GM12878 (cell line): ENCODE data around the gene CEACAM6. TPM values are rescaled to one million over a fixed set of nuclear protein-coding genes. Genes with fewer than 3 reads are reported as not detected.

Source experiments
- ATAC-seq: fragments of 200-7000 bp; cut with Tn5 transposase; 3 replicates; pipeline ENCODE4 v1.9.1; 2020; ENCODE audit warnings: mild to moderate bottlenecking, moderate library complexity
- BruUV-seq: library from RNA; stranded (reverse); fragments of 400-500 nt; replicated peaks from 2 replicates; lab custom pipeline; 2021; lab: Mats Ljungman, UMichigan
- CTCF ChIA-PET: fragments of 300-600 bp; sonication (Branson Sonifier 250); formaldehyde crosslinking; extraction: SDS; loops from one replicate; lab custom pipeline; 2021; ENCODE audit warnings: inconsistent platforms; lab: Yijun Ruan, JAX
- POLR2A ChIA-PET: fragments of 350-600 bp; formaldehyde crosslinking; extraction: SDS; loops from one replicate; lab custom pipeline; 2021; ENCODE audit warnings: inconsistent platforms; lab: Charles Lee
- RAD21 ChIA-PET: fragments of 300-600 bp; sonication (Branson Sonifier 250); formaldehyde crosslinking; loops from one replicate; lab custom pipeline; 2023; ENCODE audit warnings: antibody characterized with exemption; ENCODE audit not compliant: unreplicated experiment; lab: Charles Lee
- SMC1A ChIA-PET: fragments of 300-600 bp; sonication (Branson Sonifier 250); formaldehyde crosslinking; loops from one replicate; lab custom pipeline; 2023; ENCODE audit not compliant: unreplicated experiment, uncharacterized antibody; lab: Charles Lee
- DNase-seq: peaks from one replicate; pipeline ENCODE4 v3.0.0-alpha.2; 2011; ENCODE audit warnings: low read depth, low spot score
- FAIRE-seq: peaks from 3 replicates; lab custom pipeline; 2011; peaks lifted over from hg19 to GRCh38; lab: Jason Lieb, UNC
- H2AFZ ChIP-seq: 2 replicates; pipeline ENCODE4 v1.6.0; 2011; ENCODE audit warnings: low read depth, low read length, control low read depth; ENCODE audit not compliant: control insufficient read depth
- H3K27ac ChIP-seq: 2 replicates; pipeline ENCODE4 v1.5.1; 2011; ENCODE audit warnings: control low read depth; ENCODE audit not compliant: control insufficient read depth, insufficient read depth
- H3K27me3 ChIP-seq, 2 experiments: replicated peaks in 1 of 2; 2 replicates each; pipeline versions ENCODE4 v1.6.0 to v1.6.1; 2011; ENCODE audit warnings: low read length in 1 of 2; ENCODE audit not compliant: control insufficient read depth in 2 of 2, insufficient read depth in 2 of 2
- H3K36me3 ChIP-seq, 2 experiments: 2 replicates each; pipeline ENCODE4 v1.5.1; 2011; ENCODE audit warnings: low read length in 1 of 2; ENCODE audit not compliant: control insufficient read depth in 2 of 2, insufficient read depth in 2 of 2
- H3K4me1 ChIP-seq: 2 replicates; pipeline ENCODE4 v1.6.1; 2011; ENCODE audit warnings: mild to moderate bottlenecking, low read length, moderate library complexity, mixed read lengths; ENCODE audit not compliant: control insufficient read depth, insufficient read depth
- H3K4me2 ChIP-seq: 2 replicates; pipeline ENCODE4 v1.6.0; 2011; ENCODE audit warnings: control low read depth; ENCODE audit not compliant: control insufficient read depth, insufficient read depth
- H3K4me3 ChIP-seq: fragments of 200-600 bp; sonication (generic); 2 replicates; pipeline ENCODE4 v1.5.1; 2016
- H3K79me2 ChIP-seq: 2 replicates; pipeline ENCODE4 v1.6.0; 2011; ENCODE audit warnings: low read length; ENCODE audit not compliant: control insufficient read depth, insufficient read depth
- H3K9ac ChIP-seq: 2 replicates; pipeline ENCODE4 v1.8.0; 2011; ENCODE audit warnings: low read length, control low read depth, mixed read lengths; ENCODE audit not compliant: control insufficient read depth, insufficient read depth
- H3K9me3 ChIP-seq: replicated peaks from 3 replicates; pipeline ENCODE4 v1.5.1; 2011; ENCODE audit warnings: mild to moderate bottlenecking, low read length; ENCODE audit not compliant: control insufficient read depth, insufficient read depth
- H4K20me1 ChIP-seq: 2 replicates; pipeline ENCODE4 v1.6.0; 2011; ENCODE audit not compliant: control insufficient read depth, insufficient read depth
- CTCF ChIP-seq, 3 experiments: IDR thresholded peaks in 2 of 3; conservative IDR thresholded peaks in 1 of 3; 2 replicates each; pipeline ENCODE4 v1.5.1; 2011; ENCODE audit warnings: low read depth in 3 of 3, low read length in 3 of 3, mild to moderate bottlenecking in 3 of 3, control low read depth in 2 of 3, moderate library complexity in 2 of 3, inconsistent platforms in 1 of 3, mixed read lengths in 1 of 3; ENCODE audit not compliant: control insufficient read depth in 2 of 3, insufficient read depth in 1 of 3; ENCODE audit errors: extremely low read depth in 1 of 3
- FOXM1 ChIP-seq: IDR thresholded peaks from 2 replicates; pipeline ENCODE4 v1.6.1; 2012; ENCODE audit warnings: low read depth, mild to moderate bottlenecking, inconsistent platforms, low read length, moderate library complexity
- MEF2B ChIP-seq: fragments of 450-650 bp; IDR thresholded peaks from 2 replicates; pipeline ENCODE4 v1.6.1; 2018; ENCODE audit warnings: mild to moderate bottlenecking, moderate library complexity; ENCODE audit not compliant: partially characterized antibody, poor library complexity, severe bottlenecking
- MXI1 ChIP-seq: fragments of 150-350 bp; IDR thresholded peaks from 2 replicates; pipeline ENCODE4 v1.6.1; 2011; ENCODE audit warnings: low read depth, mild to moderate bottlenecking, inconsistent platforms, low read length, improper control_type of control experiment
- RAD21 ChIP-seq: IDR thresholded peaks from 2 replicates; pipeline ENCODE4 v1.6.1; 2011; ENCODE audit warnings: mild to moderate bottlenecking, low read depth, low read length, moderate library complexity; ENCODE audit not compliant: insufficient read depth
- RB1 ChIP-seq: fragments of 450-650 bp; formaldehyde crosslinking; IDR thresholded peaks from 2 replicates; pipeline ENCODE4 v1.6.1; 2017; ENCODE audit warnings: mild to moderate bottlenecking, borderline replicate concordance
- SMC3 ChIP-seq: IDR thresholded peaks from 2 replicates; pipeline ENCODE4 v1.6.1; 2011; ENCODE audit warnings: low read length, improper control_type of control experiment, borderline replicate concordance
- USF1 ChIP-seq: IDR thresholded peaks from 2 replicates; pipeline ENCODE4 v1.6.1; 2011; ENCODE audit warnings: borderline replicate concordance, low read depth, mild to moderate bottlenecking, moderate library complexity, mixed read lengths, low read length; ENCODE audit not compliant: insufficient read depth; ENCODE audit errors: extremely low read length
- ZNF687 ChIP-seq: fragments of 450-650 bp; IDR thresholded peaks from 2 replicates; pipeline ENCODE4 v1.6.1; 2017; ENCODE audit warnings: mild to moderate bottlenecking, moderate library complexity
- WGBS: methylation state at CpG from one replicate; pipeline ENCODE4 v1.1.6; 2016; ENCODE audit warnings: low lambda C conversion rate; ENCODE audit not compliant: insufficient replicate concordance, insufficient coverage; ENCODE audit errors: missing lambda C conversion rate; 5-methylcytosine and 5-hydroxymethylcytosine counted together
- in situ Hi-C: fragments of 300-500 bp; cut with MboI; formaldehyde crosslinking; loops from 9 replicates; pipeline ENCODE4 v1.14.3; 2018; ENCODE audit warnings: mixed read lengths
- intact Hi-C: fragments of 100-400 bp; cut with micrococcal nuclease; formaldehyde crosslinking; loops from one replicate; pipeline ENCODE4 v1.14.2; 2022; ENCODE audit not compliant: unreplicated experiment
- polyA plus RNA-seq, 11 experiments: library from polyadenylated mRNA; depleted of rRNA in 4 of 11; unstranded in 6 of 11; stranded (reverse) in 5 of 11; fragments of >200 nt; fragmentation: Nextera tagmentation in 4 of 11; fragmentation: Illumina TruSeq in 1 of 11; extraction: Ambion mirVana in 4 of 11; extraction: Trizol in 1 of 11; gene quantifications; 1 replicate in 1 of 11; 2 replicates in 10 of 11; pipeline versions ENCODE4 v1.2.1 to v1.2.3, GENCODE V29; 2011 to 2016; ENCODE audit warnings: inconsistent platforms in 2 of 11, missing spikeins in 2 of 11, low read depth in 1 of 11
- total RNA-seq, 4 experiments: library from RNA; depleted of rRNA in 3 of 4; stranded (reverse); fragments of >200 nt in 3 of 4; fragmentation: Illumina TruSeq in 1 of 4; extraction: Trizol in 1 of 4; gene quantifications; 2 replicates each; pipeline versions ENCODE4 v1.2.1 to v1.2.3, GENCODE V29; 2013 to 2021

CEACAM6 gene
- total and polyA plus RNA-seq, 10 of the 15 experiments (the other 5 are each of a cell fraction or from before 2014, with no cell fraction given) = 0.26 TPM; not detected in 9

GRCh38 chr19:41746593-41747227 lies 8.6 kb upstream of the CEACAM6 start:
- H3K27me3 ChIP-seq = peaks cover 0 to 8% of the 10 kb centered on the region in 2 experiments; a peak in 1 of 4 replicates
- in situ Hi-C loops (no loop called here), intact Hi-C loops (loop anchor here (1.0 to 2.0 kb wide), 2 partner anchors 39 to 104 kb away; no protein-coding TSS in a partner anchor)
- H3K4me1 ChIP-seq = no peaks in the 10 kb centered on the region
- H3K79me2 ChIP-seq = no peaks in the 10 kb centered on the region
- CTCF ChIA-PET = interaction anchor here (0.7 to 2.1 kb wide), 4 partner anchors 17 to 769 kb away, joined by 3 to 5 read pairs (median 4); no protein-coding TSS in a partner anchor
- H3K4me3 ChIP-seq = no peak overlapping the region
- TF ChIP-seq FOXM1 (no peak), CTCF (IDR thresholded peaks at IDR 0.05 in 2 of 3, conservative IDR thresholded peaks at IDR 0.05 in 1 of 3; ENCODE audit: control insufficient read depth in 2 of 3, extremely low read depth in 1 of 3, insufficient read depth in 1 of 3, low read depth in 3 of 3, low read length in 3 of 3) (peak; percentile 61 to 65 (median 64)), RB1 (no peak), USF1 (no peak), MEF2B (no peak), ZNF687 (no peak), MXI1 (no peak), SMC3 (peak; percentile 24; the same call in 1 of the 2 replicates), RAD21 (peak; percentile 69)
- H3K4me2 ChIP-seq = no peak overlapping the region
- no TSS peak for BruUV-seq
- H4K20me1 ChIP-seq = no peaks in the 10 kb centered on the region
- H3K9ac ChIP-seq = no peak overlapping the region
- no peaks in the 10 kb centered on the region for H3K36me3 ChIP-seq
- no peak overlapping the region for H2AFZ ChIP-seq
- RAD21 ChIA-PET = no interaction called here
- DNase-seq (no peak), FAIRE-seq (peak; percentile 78), ATAC-seq (peak; percentile 87)
- SMC1A ChIA-PET = interaction anchor here (1.3 kb wide), 1 partner anchor 46 kb away, joined by 4 read pairs; no protein-coding TSS in a partner anchor
- no peaks in the 10 kb centered on the region for H3K9me3 ChIP-seq
- H3K27ac ChIP-seq = no peak overlapping the region
- POLR2A ChIA-PET = no interaction called here
- 14% methylated on average over 11 of the region's 11 CpGs for WGBS
